Right lobe of liver (tissue), 6 donors: Measurements from ENCODE around the gene GGCX. TPM values are rescaled to one million over a fixed set of nuclear protein-coding genes. Genes with fewer than 3 reads are reported as not detected.

Experiments used
- ATAC-seq, 4 donors: fragments of 200-7000 bp; cut with Tn5 transposase; one replicate each; pipeline ENCODE4 v1.9.1; 2020; ENCODE audit warnings: mild to moderate bottlenecking in 4 of 4, moderate library complexity in 4 of 4
- DNase-seq, 3 donors: peaks; one replicate each; pipeline ENCODE4 v3.0.0-alpha.2; 2020
- H3K27ac ChIP-seq, 3 donors: fragments of 200-600 bp; one replicate each; pipeline ENCODE4 v1.8.0; 2022
- H3K27me3 ChIP-seq, 2 donors: fragments of 200-600 bp; one replicate each; pipeline ENCODE4 v1.8.0; 2022
- H3K36me3 ChIP-seq, 4 donors: fragments of 200-600 bp; sonication (generic) in 1 of 4; one replicate each; pipeline versions ENCODE4 v1.5.1 to v1.8.0; 2017 to 2022; ENCODE audit warnings: control low read depth in 1 of 4
- H3K4me1 ChIP-seq, 4 donors: fragments of 200-600 bp; sonication (generic) in 1 of 4; one replicate each; pipeline versions ENCODE4 v1.5.1 to v1.8.0; 2017 to 2022; ENCODE audit warnings: control low read depth in 1 of 4
- H3K4me3 ChIP-seq, 3 donors: fragments of 200-600 bp; one replicate each; pipeline ENCODE4 v1.8.0; 2022
- H3K9me3 ChIP-seq, 4 donors: fragments of 200-600 bp; sonication (generic) in 1 of 4; one replicate each; pipeline versions ENCODE4 v1.5.1 to v1.8.0; 2017 to 2022; ENCODE audit warnings: control low read depth in 1 of 4
- CTCF ChIP-seq, 4 donors: fragments of 200-600 bp in 3 of 4; fragments of 450-650 bp in 1 of 4; IDR thresholded peaks; one replicate each; pipeline versions ENCODE4 v1.5.1 to v1.8.0; 2016 to 2022; ENCODE audit warnings: antibody characterized with exemption in 4 of 4, mild to moderate bottlenecking in 2 of 4
- POLR2A ChIP-seq: fragments of 450-650 bp; IDR thresholded peaks from one replicate; pipeline ENCODE4 v1.6.1; 2017; ENCODE audit warnings: antibody characterized with exemption, mild to moderate bottlenecking
- WGBS: methylation state at CpG from one replicate; pipeline ENCODE4 v1.1.6; 2018; ENCODE audit warnings: low coverage, low lambda C conversion rate; ENCODE audit not compliant: insufficient coverage; ENCODE audit errors: missing lambda C conversion rate; 5-methylcytosine and 5-hydroxymethylcytosine counted together
- intact Hi-C, 2 donors: fragments of 100-400 bp; cut with DNase I; formaldehyde crosslinking; loops; one replicate each; pipeline versions ENCODE4 v1.11.2 to v1.14.1; 2022
- total RNA-seq, 6 experiments: library from RNA; depleted of rRNA in 2 of 6; stranded (reverse); fragments of >200 nt in 2 of 6; fragmentation: NEBNext Ultra II Directional in 3 of 6; extraction: Animal tissue kit (Norgen Biotek cat#: 25700) in 3 of 6; gene quantifications; one replicate each; pipeline versions ENCODE4 v1.1.0 to v1.2.4, GENCODE V29; 2016 to 2023
- donor health status: DM: no; HTN: yes; CAD: no.
- donor health status: DM: no; HTN: no; CAD: no.
- donor health status: DM: no; HTN: no; CAD: no.
- donor health status: DM: no; HTN: yes; CAD: no.
- donor health status: DM: no; HTN: yes; CAD: no.

Gene GGCX
- total RNA-seq, 6 experiments from 2014 or later: 89.6 to 238 (median 183) TPM

- H3K4me3 ChIP-seq: peak overlapping the region; percentile 67 to 83 (median 81)
- WGBS: 15% methylated on average over 8 of the region's 36 CpGs
- H3K27me3 ChIP-seq: no peaks in the 10 kb centered on the region
- H3K36me3 ChIP-seq: peaks cover 0 to 26% (median 3%) of the 10 kb centered on the region in 4 donors
- DNase-seq (peak; percentile 77 to 84 (median 83)), ATAC-seq (peak; percentile 54 to 74 (median 69))
- H3K27ac ChIP-seq: peak overlapping the region; percentile 72 to 78 (median 74)
- intact Hi-C loops: no loop called here
- H3K9me3 ChIP-seq: no peaks in the 10 kb centered on the region
- H3K4me1 ChIP-seq: peaks cover 0 to 52% (median 21%) of the 10 kb centered on the region in 4 donors
- TF ChIP-seq CTCF (IDR thresholded peaks at IDR 0.05) (no peak), POLR2A (no peak)
Observed at GRCh38 chr2:85601771-85602475, 40.6 kb upstream of the GGCX start.

GRCh38 chr2:85600951-85601770 is 39.9 kb upstream of the GGCX start:
- TF ChIP-seq CTCF (IDR thresholded peaks at IDR 0.05) (no peak), POLR2A (no peak)
- Histone ChIP-seq H3K9me3 (no peaks in the 10 kb centered on the region), H3K4me3 (peak overlapping the region; percentile 67 to 83 (median 81)), H3K4me1 (peaks cover 0 to 57% (median 25%) of the 10 kb centered on the region in 4 donors), H3K36me3 (peaks cover 0 to 26% (median 3%) of the 10 kb centered on the region in 4 donors), H3K27me3 (no peaks in the 10 kb centered on the region), H3K27ac (no peak overlapping the region)
- 63% methylated on average over 3 of the region's 6 CpGs for WGBS
- no peak for ATAC-seq
- DNase-seq: no peak
- intact Hi-C loops: no loop called here

- DNase-seq: no peak
- 90% methylated on average over 2 of the region's 3 CpGs for WGBS
- no peak for ATAC-seq
- Histone ChIP-seq H3K36me3 (peaks cover 0 to 26% (median 3%) of the 10 kb centered on the region in 4 donors), H3K4me3 (no peak overlapping the region), H3K27ac (no peak overlapping the region), H3K4me1 (peaks cover 0 to 51% (median 22%) of the 10 kb centered on the region in 4 donors), H3K27me3 (no peaks in the 10 kb centered on the region), H3K9me3 (no peaks in the 10 kb centered on the region)
- TF ChIP-seq POLR2A (no peak), CTCF (IDR thresholded peaks at IDR 0.05) (no peak)
- intact Hi-C loops: no loop called here
Observed at GRCh38 chr2:85600235-85600575, 38.9 kb upstream of the GGCX start.

- intact Hi-C loops: no loop called here
- ATAC-seq (no peak), DNase-seq (no peak)
- no peaks in the 10 kb centered on the region for H3K27me3 ChIP-seq
- H3K9me3 ChIP-seq: no peaks in the 10 kb centered on the region
- no peak for TF ChIP-seq CTCF (IDR thresholded peaks at IDR 0.05)
- 33% methylated on average over 10 of the region's 17 CpGs for WGBS
- peaks cover 0 to 47% (median 21%) of the 10 kb centered on the region in 4 donors for H3K4me1 ChIP-seq
- H3K27ac ChIP-seq: no peak overlapping the region
- H3K36me3 ChIP-seq: peaks cover 0 to 26% (median 3%) of the 10 kb centered on the region in 4 donors
- no peak overlapping the region for H3K4me3 ChIP-seq
Observed at GRCh38 chr2:85599468-85600234, 38.4 kb upstream of the GGCX start.
